Forelimb muscle (tissue), 1 donor: ENCODE data around the gene HIRA. TPM values are rescaled to one million over a fixed set of nuclear protein-coding genes. Genes with fewer than 3 reads are reported as not detected.
"Not testable (repeated sequence)": the region's sequence is repeated elsewhere in the genome, so short reads cannot be mapped to it uniquely, and the experiment has no call there.

ENCODE experiments used
- DNase-seq: peaks from one replicate; pipeline ENCODE4 v3.0.0-alpha.2; 2013; ENCODE audit warnings: low read depth
- polyA plus RNA-seq: library from polyadenylated mRNA; unstranded; fragments of 120-200 nt; gene quantifications from one replicate; pipeline ENCODE4 v1.2.1, GENCODE V29; 2013; ENCODE audit not compliant: insufficient read length

Gene HIRA
- polyA plus RNA-seq, 1 donor, result 17.4 TPM

GRCh38 chr22:19385221-19385906, 46.2 kb downstream of the HIRA start:
- DNase-seq, result no peak

DNA sequence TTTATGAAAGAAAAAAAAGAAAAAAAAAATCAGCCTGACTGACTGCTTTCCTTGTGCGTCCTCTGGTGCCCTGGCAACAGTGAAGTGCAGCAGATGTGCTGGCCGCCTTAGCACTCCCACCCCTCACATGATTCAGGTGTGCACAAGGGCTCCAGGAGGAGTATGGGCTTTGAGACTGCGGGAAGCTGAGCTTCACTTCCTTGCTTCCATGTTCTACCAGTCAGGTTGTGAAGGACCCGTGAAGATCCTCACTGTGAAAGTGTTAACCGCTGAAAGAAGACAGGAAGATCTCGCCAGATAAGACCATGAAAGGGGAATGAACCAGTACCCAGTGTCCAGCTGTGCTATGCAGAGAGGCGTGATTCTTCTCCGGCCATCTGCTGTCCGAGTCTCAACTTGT, 48.2 kb downstream of the HIRA start:
- DNase-seq, result no peak

DNA sequence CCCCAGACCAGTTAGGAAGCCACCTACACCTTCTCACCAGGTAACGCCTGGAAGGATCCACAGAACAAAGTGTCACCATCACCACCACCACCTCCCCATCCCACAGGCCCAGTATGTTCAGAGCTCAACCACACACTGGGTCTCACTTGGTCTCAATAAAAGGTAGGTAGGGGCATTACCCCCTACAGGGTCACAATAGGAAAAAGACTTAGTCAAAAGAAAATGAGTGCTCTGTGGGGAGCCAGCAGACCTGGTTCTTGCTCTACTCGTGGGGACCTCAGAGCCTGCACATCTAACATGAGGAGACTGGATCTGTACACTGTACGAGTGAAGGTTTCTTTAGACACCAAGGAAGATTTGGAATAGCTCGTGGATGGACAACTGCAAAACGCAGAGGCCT, 49.3 kb downstream of the HIRA start:
- no peak for DNase-seq

DNA sequence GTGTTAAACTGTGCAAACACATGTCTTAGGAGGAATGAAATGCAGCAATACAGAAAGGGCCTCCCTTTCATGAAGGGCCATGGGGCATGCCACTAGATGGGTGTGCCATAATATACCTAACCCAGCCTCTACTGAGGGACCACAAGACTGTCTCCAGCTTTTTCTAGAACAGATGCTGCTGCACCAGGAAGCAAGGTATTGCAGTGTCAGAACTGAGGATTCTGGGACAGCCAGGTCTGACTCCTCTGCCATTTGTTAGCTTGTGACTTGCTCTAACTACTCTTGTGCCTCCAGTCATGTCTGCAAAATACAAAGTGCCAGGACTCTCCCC, 53.2 kb downstream of the HIRA start:
- DNase-seq, result no peak

DNA sequence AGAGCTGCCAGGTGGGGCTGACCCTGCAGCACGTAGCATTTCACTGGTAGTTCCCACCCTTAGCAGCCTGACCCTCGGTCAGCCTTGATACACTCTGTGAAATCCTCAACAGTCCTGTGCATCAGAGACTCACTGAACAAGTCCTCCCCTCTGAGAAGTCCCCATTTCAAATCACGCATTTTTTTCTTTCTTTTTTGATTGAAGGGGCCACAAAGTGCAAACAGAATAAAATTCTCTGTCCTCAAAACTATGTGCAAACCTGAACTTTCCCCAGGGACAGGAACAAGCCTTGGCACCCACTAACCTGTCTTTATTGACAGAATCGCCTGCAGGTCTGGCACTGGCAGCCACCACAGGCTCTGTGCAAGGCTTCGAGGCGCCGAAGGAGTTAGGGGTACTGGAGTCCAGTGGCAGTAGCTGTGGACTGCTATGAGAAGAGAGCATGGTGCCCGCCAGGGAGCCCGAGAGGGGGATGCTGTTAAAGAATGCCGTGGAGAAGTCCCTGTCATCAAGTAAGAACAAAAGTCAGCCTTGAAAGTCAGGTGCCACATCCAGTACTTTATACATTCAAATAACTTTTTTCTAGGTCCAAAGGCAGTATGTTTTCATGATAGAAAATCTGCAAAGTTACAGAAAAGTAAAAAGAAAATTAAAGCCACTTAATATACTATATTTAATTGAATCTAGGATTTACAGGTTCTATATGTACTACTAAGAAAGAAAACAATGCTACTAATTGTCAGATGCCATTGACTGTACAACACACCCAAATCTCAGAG, 53.8 kb downstream of the HIRA start:
- no peak for DNase-seq

- DNase-seq, result no peak
Measured at GRCh38 chr22:19376971-19377370, 54.6 kb downstream of the HIRA start.

- no peak for DNase-seq
Measured at GRCh38 chr22:19376247-19376646, 55.3 kb downstream of the HIRA start.

- no peak for DNase-seq
Measured at GRCh38 chr22:19375435-19375834, 56.1 kb downstream of the HIRA start.

- no peak for DNase-seq
Measured at GRCh38 chr22:19374410-19374809, 57.1 kb downstream of the HIRA start.

- DNase-seq, result no peak
Measured at GRCh38 chr22:19373450-19373849, 58.1 kb downstream of the HIRA start.

DNA sequence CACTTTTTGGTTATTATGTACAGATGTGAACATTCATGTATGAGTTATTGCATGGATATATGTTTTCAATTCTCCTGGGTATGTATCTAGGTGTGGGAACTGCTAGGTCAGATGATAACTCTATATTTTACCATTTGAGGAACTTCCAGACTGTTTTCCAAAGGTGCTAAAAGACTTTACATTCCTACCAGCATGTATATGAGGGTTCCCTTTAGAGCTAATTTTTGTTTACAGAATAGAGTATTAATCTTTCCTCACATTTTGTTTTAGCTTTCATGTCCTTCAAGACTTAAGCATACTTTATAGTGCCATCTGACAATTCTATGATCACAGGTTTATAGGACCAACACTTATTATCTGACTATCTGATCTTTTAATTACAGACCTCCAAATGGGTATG, 59.6 kb downstream of the HIRA start:
- DNase-seq, result no peak

- no peak for DNase-seq
Measured at GRCh38 chr22:19368876-19369275, 62.7 kb downstream of the HIRA start.

GRCh38 chr22:19367763-19368367, 63.7 kb downstream of the HIRA start:
- DNase-seq, result no peak

DNA sequence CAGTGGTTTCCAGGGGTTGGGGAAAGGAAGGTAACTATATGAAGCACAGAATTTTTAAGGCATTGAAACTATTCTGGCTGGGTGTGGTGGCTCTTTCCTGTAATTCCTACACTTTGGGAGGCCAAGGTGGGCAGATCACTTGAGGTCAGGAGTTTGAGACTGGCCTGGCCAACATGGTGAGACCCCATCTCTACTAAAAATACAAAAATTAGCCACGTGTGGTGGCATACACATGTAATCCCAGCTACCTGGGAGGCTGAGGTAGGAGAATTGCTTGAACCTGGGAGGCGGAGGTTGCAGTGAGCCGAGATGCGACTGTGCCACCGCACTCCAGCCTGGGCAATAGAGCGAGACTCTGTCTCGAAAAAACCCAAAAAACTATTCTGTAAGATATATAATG, 68.0 kb downstream of the HIRA start:
- not testable (repeated sequence) for DNase-seq

DNA sequence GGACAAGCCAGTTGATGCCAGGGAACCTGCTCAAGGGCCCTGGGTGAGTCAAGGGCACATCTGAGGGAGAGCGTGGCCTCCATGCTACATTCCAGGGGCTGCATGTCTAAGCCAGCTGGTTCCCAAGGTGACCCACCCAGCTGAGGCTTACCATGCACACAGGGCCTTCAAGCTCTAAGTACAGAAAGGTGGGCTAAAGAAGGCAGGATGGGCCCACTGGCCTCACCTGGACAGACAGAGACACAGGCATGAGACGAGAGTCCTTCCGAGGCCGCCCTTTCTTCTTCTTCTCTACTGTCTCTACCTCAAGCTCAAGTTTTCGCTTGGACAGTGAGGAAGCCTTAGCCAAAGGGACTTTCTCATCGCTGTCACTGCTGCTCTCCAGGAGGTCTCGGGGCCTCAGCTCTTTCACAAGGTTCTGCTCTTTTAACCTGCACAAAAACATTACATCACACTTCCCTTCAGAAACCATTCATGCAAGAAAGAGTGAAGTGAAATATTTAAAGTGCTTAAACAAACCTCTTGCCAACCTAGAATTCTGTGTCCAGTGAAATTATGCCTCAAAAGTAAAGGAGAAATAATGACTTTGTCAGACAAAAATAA, 69.9 kb downstream of the HIRA start:
- no peak for DNase-seq

DNA sequence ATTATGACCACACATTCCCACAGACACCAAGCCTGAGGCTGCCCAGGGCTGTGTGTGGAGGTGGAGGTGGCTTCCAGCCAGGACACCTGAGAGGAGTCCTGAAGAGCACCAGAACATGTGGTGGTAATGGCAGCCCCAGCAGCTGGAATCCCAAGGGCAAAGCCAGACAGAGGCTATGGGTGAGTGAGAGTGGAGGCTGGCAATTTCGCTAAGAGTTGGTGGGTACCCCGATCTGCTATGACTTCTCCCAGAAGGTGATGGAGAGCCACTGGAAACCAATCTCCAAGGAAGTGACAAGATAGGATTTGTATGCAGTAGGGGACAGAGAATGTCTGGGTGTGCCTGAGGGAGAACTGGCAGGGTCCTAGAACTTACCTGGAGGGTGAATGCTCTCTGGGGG, 70.7 kb downstream of the HIRA start:
- no peak for DNase-seq

DNA sequence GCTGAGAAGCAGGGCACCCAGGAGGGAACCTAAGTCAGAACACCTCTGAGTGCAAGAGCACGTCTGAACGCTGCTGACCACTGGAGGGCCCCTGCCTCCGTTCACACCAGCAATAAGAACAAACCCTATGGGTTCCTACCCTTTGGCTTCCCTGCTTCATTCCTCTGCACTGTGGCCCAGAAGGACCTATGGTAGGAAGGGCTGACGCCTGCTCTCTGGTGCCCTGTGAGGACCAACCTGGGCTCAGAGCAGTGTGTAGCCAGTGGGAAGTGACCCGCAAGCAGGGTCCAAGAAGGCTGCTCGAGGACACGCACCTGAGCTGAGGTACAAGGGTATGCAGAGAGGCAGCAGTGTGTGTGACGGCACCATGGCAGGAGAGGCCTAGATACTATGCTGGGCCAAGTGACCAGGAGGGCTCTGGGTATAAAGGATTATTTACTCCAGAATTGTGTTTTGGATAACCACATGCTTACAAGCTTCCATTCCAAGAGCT, 71.2 kb downstream of the HIRA start:
- no peak for DNase-seq

DNA sequence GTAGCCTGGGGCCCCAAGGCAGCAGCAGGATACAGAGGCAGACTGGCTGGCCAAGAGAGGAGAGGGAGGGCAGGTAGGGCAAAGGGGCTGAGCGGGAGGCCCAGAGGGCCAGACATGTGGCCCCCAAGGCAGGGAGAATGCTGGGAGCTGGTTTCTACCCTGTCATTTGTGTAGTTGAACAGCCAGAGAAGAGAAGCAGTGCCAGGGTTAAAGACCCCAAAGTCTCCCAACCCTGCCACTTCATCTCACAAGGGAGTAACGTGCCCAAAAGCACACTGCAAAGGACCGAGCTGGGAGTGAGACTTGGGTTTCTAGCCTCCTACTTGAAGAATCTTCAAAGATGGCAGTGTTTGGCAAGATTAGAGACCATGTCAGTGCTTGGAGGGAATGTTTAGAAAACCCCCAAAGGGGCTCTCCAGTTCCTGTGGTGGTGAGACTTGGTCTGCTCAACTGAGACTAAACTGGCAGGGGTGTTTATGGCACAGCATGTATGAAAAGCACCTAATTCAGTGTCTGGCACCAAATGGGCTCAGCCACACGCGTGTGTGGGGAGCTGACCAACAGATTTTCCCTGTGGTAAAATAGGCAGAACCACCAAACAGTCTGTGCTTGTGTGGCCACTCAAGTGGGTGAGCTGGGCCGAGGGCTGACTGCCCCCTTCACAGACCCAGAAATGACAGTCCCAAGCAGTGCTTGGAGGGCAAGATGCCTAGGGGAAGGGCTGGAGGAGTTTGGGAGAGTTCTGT, 71.8 kb downstream of the HIRA start:
- DNase-seq, result no peak

- no peak for DNase-seq
Measured at GRCh38 chr22:19358703-19359553, 72.6 kb downstream of the HIRA start.

DNA sequence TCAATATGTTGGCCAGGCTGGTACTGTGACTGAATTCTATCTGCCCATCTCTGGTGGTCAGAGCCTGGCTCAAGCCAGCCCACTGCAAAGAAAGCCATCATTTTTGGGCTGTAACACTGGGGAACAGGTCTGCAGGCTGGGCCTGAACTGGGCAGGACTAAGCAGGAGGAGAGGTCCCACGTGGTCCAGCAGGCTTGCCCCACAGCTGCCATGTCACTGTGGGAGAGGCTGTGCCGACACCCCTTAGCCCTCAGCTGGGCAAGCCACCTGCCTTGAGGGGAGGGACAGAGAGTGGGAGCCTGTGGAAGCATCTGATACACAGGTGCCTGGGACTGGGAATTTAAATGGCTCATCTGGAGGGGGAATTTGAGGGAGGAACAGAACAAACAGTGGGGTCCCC, 73.3 kb downstream of the HIRA start:
- DNase-seq, result no peak
